Gastrocnemius medialis (tissue), 4 donors: Measurements from ENCODE around the gene TEX44. TPM values are rescaled to one million over a fixed set of nuclear protein-coding genes. Genes with fewer than 3 reads are reported as not detected.

Source experiments
- ATAC-seq, 2 donors: fragments of 150-250 bp; one replicate each; pipeline ENCODE4 v1.9.1; 2016
- DNase-seq, 2 donors: peaks; one replicate each; pipeline ENCODE4 v3.0.0-alpha.2; 2019
- H3K27ac ChIP-seq, 4 donors: fragments of 200-600 bp; sonication (generic); 1 replicate in 1 of 4; 2 replicates in 3 of 4; pipeline ENCODE4 v1.5.1; 2016 to 2018; ENCODE audit warnings: mild to moderate bottlenecking in 2 of 4, moderate library complexity in 1 of 4
- H3K27me3 ChIP-seq, 3 donors: fragments of 200-600 bp; sonication (generic) in 2 of 3; 1 replicate in 1 of 3; 2 replicates in 2 of 3; pipeline versions ENCODE4 v1.5.1 to v1.6.0; 2016 to 2019; ENCODE audit warnings: mild to moderate bottlenecking in 1 of 3, moderate library complexity in 1 of 3
- H3K36me3 ChIP-seq, 2 donors: fragments of 200-600 bp; sonication (generic) in 1 of 2; one replicate each; pipeline ENCODE4 v1.5.1; 2017 to 2018
- H3K4me1 ChIP-seq, 2 donors: fragments of 200-600 bp; sonication (generic) in 1 of 2; one replicate each; pipeline ENCODE4 v1.5.1; 2016 to 2017; ENCODE audit warnings: mild to moderate bottlenecking in 2 of 2
- H3K4me3 ChIP-seq, 4 donors: fragments of 200-600 bp; sonication (generic) in 3 of 4; 1 replicate in 1 of 4; 2 replicates in 3 of 4; pipeline ENCODE4 v1.5.1; 2016 to 2019; ENCODE audit warnings: mild to moderate bottlenecking in 2 of 4
- H3K9me3 ChIP-seq, 3 donors: fragments of 200-600 bp; sonication (generic) in 2 of 3; 1 replicate in 1 of 3; 2 replicates in 2 of 3; pipeline ENCODE4 v1.5.1; 2016 to 2019
- POLR2A ChIP-seq, 2 donors: fragments of 450-650 bp; IDR thresholded peaks; one replicate each; pipeline ENCODE4 v1.6.1; 2017; ENCODE audit warnings: antibody characterized with exemption in 2 of 2, mild to moderate bottlenecking in 2 of 2, moderate library complexity in 2 of 2
- in situ Hi-C, 4 donors: fragments of 200-750 bp; cut with MboI; loops; one replicate each; pipeline versions ENCODE4 v1.15.0 to v1.8.0; 2017; ENCODE audit warnings: low sequenced_read_pairs in 4 of 4
- intact Hi-C: fragments of 100-400 bp; cut with DNase I; formaldehyde crosslinking; loops from one replicate; pipeline ENCODE4 v1.15.1; 2023; ENCODE audit warnings: low total_unique reads
- total RNA-seq, 4 donors: library from RNA; depleted of rRNA; stranded (reverse); fragments of >200 nt; gene quantifications; one replicate each; pipeline versions ENCODE4 v1.1.0 to v1.2.3, GENCODE V29; 2016
- TF ChIP-seq, protein P1 (sequence below), 5 experiments: fragments of 450-650 bp in 3 of 5; fragments of 200-600 bp in 2 of 5; sonication (generic) in 2 of 5; IDR thresholded peaks in 4 of 5; conservative IDR thresholded peaks in 1 of 5; 1 replicate in 4 of 5; 2 replicates in 1 of 5; pipeline ENCODE4 v1.5.1; 2016 to 2019; ENCODE audit warnings: antibody characterized with exemption in 5 of 5, mild to moderate bottlenecking in 3 of 5, moderate library complexity in 3 of 5

The TEX44 gene
- total RNA-seq, result not detected

GRCh38 chr2:231592636-231593145, at the start of gene TEX44:
Gene TEX44, plus strand, starts transcription at chr2:231592864. Its CDS starts 88 bp downstream, at chr2:231592952.
- TF ChIP-seq POLR2A (IDR thresholded peaks at IDR 0.05), result no peak
- TF ChIP-seq, protein P1, sequence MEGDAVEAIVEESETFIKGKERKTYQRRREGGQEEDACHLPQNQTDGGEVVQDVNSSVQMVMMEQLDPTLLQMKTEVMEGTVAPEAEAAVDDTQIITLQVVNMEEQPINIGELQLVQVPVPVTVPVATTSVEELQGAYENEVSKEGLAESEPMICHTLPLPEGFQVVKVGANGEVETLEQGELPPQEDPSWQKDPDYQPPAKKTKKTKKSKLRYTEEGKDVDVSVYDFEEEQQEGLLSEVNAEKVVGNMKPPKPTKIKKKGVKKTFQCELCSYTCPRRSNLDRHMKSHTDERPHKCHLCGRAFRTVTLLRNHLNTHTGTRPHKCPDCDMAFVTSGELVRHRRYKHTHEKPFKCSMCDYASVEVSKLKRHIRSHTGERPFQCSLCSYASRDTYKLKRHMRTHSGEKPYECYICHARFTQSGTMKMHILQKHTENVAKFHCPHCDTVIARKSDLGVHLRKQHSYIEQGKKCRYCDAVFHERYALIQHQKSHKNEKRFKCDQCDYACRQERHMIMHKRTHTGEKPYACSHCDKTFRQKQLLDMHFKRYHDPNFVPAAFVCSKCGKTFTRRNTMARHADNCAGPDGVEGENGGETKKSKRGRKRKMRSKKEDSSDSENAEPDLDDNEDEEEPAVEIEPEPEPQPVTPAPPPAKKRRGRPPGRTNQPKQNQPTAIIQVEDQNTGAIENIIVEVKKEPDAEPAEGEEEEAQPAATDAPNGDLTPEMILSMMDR (IDR thresholded peaks at IDR 0.05 in 4 of 5, conservative IDR thresholded peaks at IDR 0.05 in 1 of 5), result no peak
- ATAC-seq (no peak), DNase-seq (no peak)
- no peaks in the 10 kb centered on the region for H3K9me3 ChIP-seq
- in situ Hi-C loops, result no loop called here
- peaks cover 7 to 11% of the 10 kb centered on the region in 2 donors for H3K4me1 ChIP-seq
- H3K27me3 ChIP-seq, result no peaks in the 10 kb centered on the region
- intact Hi-C loops, result no loop called here
- no peak within 1 kb of the TSS for H3K4me3 ChIP-seq
- no peaks in the 10 kb centered on the region for H3K36me3 ChIP-seq
- no peak within 1 kb of the TSS for H3K27ac ChIP-seq

GRCh38 chr2:231545105-231545902, 47.4 kb upstream of the TEX44 start:
- ATAC-seq, result peak; percentile 28 to 45
- in situ Hi-C loops, result no loop called here
- TF ChIP-seq, protein P1 (IDR thresholded peaks at IDR 0.05 in 4 of 5, conservative IDR thresholded peaks at IDR 0.05 in 1 of 5), result no peak
- TF ChIP-seq POLR2A (IDR thresholded peaks at IDR 0.05), result no peak
- Histone ChIP-seq H3K27ac (peak overlapping the region; percentile 21 to 37 (median 33)), H3K36me3 (no peaks in the 10 kb centered on the region), H3K4me3 (no peak overlapping the region), H3K27me3 (no peaks in the 10 kb centered on the region), H3K9me3 (peaks cover 0 to 7% (median 0%) of the 10 kb centered on the region in 3 donors), H3K4me1 (peaks cover 6 to 20% of the 10 kb centered on the region in 2 donors)
- intact Hi-C loops, result no loop called here
- DNase-seq, result peak in 1 of 2 donors; percentile 30

DNA sequence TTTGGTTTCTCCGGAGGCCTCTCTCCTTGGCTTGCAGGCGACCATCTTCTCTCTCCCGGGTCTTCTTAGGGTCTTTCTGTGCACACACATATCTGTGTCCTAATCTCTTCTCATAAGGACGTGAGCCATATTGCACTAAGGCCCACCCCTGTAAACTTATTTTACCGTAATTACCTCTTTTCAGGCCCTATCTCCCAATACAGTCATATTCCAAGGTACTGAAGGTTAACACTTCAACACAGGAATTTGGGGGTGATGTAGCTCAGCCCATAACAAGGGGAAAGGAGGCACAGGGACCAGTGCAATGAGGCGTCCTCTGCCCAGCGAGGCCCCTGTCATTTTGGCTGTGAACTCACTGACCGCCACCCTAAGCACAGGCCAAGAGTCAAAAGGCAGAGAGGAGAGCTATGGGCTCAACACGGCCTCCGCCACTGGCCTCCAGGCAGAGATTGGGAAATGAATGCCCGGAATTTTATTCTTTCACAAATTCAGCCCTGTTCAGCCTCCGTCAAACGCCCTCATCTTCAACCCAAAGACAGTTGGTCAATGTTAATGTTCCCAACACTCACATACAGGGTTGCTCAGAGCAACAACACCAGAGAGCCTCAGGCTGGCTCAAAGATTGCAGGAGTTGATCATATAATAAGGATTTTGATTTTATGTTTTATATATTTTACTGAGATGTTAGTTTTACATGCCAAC, 46.5 kb upstream of the TEX44 start:
- TF ChIP-seq POLR2A (IDR thresholded peaks at IDR 0.05), result no peak
- TF ChIP-seq, protein P1 (IDR thresholded peaks at IDR 0.05 in 4 of 5, conservative IDR thresholded peaks at IDR 0.05 in 1 of 5), result no peak
- no peaks in the 10 kb centered on the region for H3K27me3 ChIP-seq
- no peak overlapping the region for H3K4me3 ChIP-seq
- peaks cover 6 to 20% of the 10 kb centered on the region in 2 donors for H3K4me1 ChIP-seq
- DNase-seq, result no peak
- no peaks in the 10 kb centered on the region for H3K36me3 ChIP-seq
- intact Hi-C loops, result no loop called here
- no peak for ATAC-seq
- peaks cover 0 to 7% (median 0%) of the 10 kb centered on the region in 3 donors for H3K9me3 ChIP-seq
- in situ Hi-C loops, result no loop called here
- H3K27ac ChIP-seq, result peak overlapping the region in 3 of 4 donors; percentile 21 to 37 (median 31)

DNA sequence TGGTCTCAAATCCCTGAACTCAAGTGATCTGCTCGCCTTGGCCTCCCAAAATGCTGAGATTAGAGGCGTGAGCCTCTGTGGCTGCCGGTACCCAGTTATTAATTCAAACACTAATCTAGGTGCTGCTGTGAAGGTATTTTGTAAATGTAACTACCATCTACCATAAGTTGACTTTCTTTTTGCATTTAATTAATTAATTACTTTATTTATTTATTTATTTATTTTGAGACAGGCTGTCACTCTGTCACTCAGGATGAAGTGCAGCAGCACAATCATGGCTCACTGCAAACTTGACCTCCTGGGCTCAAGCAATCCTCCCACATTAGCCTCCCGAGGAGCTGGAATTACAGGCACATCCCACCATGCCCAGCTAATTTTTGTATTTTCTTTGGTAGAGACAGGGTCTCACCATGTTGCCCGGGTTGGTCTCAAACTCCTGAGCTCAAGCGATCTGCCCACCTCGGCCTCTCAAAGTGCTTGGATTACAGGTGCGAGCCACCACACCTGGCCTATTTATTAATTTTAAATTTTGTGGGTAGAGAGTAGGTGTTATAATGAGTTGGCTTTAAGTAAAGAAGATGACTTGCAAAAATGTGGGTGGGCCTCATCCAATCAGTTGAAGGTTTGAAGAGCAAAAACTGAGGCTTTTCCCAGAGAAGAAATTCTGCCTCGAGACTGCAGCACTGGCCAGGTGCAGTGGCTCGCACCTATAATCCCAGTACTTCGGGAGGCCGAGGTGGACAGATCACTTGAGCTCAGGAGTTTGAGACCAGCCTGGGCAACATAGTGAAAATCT, 45.2 kb upstream of the TEX44 start:
- in situ Hi-C loops (no loop called here), intact Hi-C loops (no loop called here)
- Histone ChIP-seq H3K36me3 (no peaks in the 10 kb centered on the region), H3K4me1 (peaks cover 6 to 9% of the 10 kb centered on the region in 2 donors), H3K4me3 (no peak overlapping the region), H3K9me3 (peaks cover 0 to 7% (median 0%) of the 10 kb centered on the region in 3 donors), H3K27me3 (no peaks in the 10 kb centered on the region), H3K27ac (no peak overlapping the region)
- TF ChIP-seq, protein P1 (IDR thresholded peaks at IDR 0.05 in 4 of 5, conservative IDR thresholded peaks at IDR 0.05 in 1 of 5), result no peak
- TF ChIP-seq POLR2A (IDR thresholded peaks at IDR 0.05), result no peak
- ATAC-seq (no peak), DNase-seq (no peak)
